HG02885 (cell line): ENCODE data around the gene EXOC6B.

Source experiments
- ATAC-seq: cut with Tn5 transposase; IDR thresholded peaks from one replicate; pipeline ENCODE4 v1.9.1; 2021; ENCODE audit warnings: mild to moderate bottlenecking; ENCODE audit not compliant: unreplicated experiment, poor library complexity

Gene EXOC6B

GRCh38 chr2:72326759-72327158, 499.1 kb downstream of the EXOC6B start:
- no peak for ATAC-seq

DNA sequence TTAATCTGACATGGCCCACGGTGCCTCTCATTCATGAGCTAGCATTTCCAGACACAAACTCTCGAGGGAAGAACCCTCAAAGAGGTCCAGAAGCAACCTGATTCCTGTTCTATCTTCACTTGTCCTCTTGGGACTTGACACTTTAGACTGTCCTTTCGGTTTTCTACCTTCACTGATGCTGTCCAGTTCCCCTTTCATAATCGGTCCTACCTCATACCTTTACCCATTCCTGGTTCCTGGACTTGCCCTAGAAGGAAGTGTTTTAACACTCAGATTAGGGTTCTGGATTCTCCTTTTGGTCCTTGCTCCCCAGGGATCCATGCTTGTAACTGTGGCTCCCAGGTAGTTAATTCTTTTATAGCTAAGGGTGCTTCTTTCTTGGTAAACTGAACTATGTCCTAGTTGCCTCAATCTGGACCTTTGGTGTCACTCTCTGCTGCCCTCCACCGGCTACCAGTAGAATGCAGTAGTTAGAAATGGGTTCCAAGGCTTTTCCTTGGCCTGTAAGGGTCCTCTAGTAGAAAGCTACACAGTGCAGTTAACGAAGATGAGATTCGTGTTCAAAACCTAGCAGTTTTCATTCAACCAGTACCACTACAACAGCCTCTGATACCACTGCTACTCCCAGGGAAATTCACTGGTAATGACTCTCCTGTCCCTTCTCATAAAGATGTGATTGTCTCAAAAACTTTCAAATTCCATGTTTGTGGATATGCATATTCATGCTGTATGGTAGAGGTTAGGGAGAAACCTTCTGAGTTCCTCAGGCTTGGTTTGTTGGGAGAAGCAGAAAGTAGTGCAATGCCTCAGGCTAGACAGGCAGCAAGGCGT, 500.0 kb downstream of the EXOC6B start:
- peak; percentile 89 for ATAC-seq

DNA sequence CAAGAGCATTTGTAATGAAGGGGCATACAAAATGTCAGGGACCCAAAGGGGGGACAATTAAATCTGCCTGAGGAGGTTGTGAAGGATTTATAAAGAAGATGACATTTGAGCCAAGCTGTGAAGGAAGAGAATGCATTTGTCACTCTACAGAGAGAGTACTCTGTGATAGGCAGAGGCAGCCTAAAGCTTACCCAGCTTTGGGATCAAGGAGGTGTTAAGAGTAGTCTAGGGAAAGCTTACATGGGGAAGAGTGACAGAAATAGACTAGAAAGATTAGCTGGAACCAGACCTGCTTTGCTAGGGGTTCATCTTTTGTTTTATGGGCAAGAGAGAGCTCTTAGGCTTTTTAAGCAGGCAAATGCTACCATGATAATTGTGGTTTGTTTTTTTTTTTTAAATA, 509.1 kb downstream of the EXOC6B start:
- no peak for ATAC-seq

- no peak for ATAC-seq
These were observed 525.6 kb downstream of the EXOC6B start for GRCh38 chr2:72300147-72300684.

GRCh38 chr2:72293620-72294019, 532.2 kb downstream of the EXOC6B start:
- ATAC-seq = no peak

GRCh38 chr2:72292433-72292832, 533.4 kb downstream of the EXOC6B start:
- ATAC-seq = no peak

GRCh38 chr2:72291059-72291458, 534.8 kb downstream of the EXOC6B start:
- ATAC-seq = no peak

DNA sequence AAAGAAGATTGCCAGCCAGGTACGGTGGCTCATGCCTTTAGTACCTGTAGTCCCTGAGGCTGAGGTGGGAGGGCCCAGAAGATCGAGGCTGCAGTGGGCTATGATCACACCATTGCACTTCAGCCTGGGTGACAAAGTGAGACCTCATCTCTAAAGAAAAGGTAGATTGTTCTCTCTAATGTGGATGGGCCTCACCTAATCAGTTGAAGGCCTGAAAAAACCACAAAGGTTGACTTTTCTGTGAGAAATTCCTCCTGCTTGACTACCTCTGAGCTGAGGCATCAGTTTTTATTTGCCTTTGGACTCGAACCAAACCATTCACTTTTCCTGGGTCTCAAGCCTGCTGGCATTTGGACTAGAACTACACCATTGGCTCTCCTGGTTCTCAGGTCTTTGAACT, 536.1 kb downstream of the EXOC6B start:
- no peak for ATAC-seq

- ATAC-seq = no peak
These were observed 536.5 kb downstream of the EXOC6B start for GRCh38 chr2:72289283-72289682.

- ATAC-seq = no peak
These were observed 547.8 kb downstream of the EXOC6B start for GRCh38 chr2:72278046-72278445.

DNA sequence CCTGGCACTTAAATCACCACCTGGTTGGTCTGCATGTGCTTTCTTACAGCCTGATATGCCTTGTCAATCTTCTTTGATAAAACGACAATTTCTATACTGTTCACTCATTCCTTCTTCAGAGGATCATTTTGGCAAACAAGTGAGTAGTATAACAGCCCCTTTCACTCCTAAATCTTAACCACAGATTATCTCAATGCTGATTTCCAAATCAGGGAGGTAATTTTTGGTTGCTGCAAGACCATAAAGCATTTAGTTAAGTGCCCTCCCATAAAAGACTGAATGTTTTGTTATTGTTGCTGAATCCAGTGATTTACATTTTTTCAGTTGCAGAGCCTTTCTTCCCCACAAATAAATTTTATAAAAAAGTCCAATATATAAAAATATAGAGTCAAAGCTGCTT, 549.0 kb downstream of the EXOC6B start:
- no peak for ATAC-seq

DNA sequence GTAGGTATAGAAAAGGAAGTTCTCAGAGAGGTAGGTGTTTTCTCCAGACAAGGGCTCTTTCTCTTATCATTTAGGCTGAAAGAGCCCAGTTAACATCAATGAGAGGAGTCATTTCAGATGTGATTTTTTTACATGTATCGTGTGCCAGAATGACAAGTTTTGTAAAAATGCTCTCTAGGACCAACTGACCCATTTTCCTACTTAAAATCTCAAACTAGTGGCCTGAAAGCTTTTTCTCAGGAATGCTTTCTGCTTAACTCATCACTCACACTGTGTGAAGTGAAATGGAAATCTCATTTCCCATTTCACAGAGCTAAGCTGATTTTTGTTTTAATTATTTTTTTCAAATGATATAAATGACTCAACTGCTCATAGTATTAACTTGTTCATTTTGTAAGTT, 549.5 kb downstream of the EXOC6B start:
- ATAC-seq = no peak

- ATAC-seq = no peak
These were observed 550.7 kb downstream of the EXOC6B start for GRCh38 chr2:72275084-72275483.

DNA sequence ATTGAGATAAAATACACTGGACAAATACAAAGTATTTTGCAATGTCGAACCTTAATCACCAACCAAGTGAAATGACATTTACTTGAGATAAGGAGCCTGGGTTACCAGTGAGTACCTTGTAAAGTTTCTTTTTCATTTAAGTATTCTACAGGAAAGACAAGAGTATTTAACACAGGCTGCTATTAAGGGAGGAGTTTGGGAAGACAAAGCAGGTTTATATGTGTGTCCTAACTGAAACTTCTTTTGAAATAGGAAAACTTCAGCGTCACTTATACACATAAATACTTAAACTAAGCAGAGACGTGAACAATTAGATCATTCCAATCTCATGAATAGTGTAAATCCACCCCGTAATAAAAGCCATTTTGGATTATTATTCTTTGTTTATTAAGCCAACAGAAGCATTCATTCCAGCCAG, 551.4 kb downstream of the EXOC6B start:
- no peak for ATAC-seq

GRCh38 chr2:72273384-72273783, 552.4 kb downstream of the EXOC6B start:
- ATAC-seq = no peak

- ATAC-seq = no peak
These were observed 553.8 kb downstream of the EXOC6B start for GRCh38 chr2:72271766-72272641.

- no peak for ATAC-seq
These were observed 554.6 kb downstream of the EXOC6B start for GRCh38 chr2:72271276-72271614.

DNA sequence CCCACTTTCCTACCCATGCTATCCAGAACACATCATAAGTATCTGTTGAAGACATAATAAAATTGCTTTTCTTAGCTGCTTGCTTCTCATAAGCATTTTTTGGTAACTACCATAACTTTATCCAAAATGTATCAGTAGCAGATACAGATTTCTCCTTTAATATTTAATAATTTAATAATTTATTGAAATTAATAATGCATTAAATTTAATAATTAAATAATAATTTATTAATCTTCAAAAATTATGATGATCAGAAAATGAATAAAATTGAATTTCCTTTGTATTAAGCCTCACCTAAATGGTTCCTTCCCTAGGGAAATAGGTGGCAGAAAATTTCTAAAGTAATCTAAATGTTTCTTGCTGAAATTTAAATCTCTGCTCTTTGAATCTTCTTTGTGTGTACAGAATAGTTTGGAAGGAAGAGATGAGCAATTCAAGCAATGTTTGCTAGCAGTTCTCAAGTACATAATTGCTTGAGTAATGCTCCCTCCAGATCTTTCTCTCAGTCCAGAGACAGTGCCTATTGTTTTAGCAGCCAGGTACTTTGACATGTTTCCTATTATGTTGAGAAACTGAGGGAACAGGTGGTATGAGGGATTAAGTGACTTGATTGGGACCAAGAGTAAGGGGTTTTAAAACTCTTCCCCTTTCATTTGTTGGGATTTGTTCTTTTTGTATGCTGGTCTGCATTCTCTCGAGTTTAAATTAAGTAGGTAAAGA, 555.1 kb downstream of the EXOC6B start:
- ATAC-seq = no peak

GRCh38 chr2:72263776-72264060, 562.1 kb downstream of the EXOC6B start:
- no peak for ATAC-seq

DNA sequence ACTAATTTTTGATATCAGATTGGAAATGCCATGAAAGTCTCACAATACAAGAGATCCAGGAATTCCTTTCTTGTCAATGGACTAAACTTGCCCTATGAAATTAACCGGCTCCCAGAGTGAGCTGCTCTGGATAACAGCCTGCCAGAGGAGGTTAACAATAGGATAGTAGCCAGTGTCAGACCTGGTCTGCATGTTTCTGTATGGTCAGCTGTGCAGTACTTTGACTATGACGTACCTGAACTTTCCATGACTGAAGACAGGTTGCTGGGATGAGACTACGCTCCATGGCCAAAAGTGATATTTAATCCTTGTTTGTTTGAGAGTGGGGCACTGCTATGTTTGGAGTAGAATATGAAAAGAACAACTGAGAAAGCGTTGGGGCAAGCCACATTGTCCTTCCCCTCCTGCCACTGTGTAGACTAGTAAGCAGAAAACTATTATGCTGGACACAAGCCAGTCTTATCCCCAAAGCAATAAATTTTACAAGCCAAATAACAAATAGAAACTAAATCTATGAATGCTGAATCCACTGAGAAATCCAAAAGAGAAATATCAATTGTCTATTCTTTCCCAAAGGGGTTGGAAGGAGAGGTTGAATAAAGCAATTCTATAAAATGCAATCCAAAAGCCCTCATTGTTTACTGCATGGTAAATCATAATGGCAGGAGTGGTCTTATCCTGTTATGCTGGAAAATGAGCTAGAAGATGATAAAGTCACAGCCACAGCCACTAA, 562.6 kb downstream of the EXOC6B start:
- no peak for ATAC-seq
